ENCODE measurements around the gene ERN1. TPM values are rescaled to one million over a fixed set of nuclear protein-coding genes. Genes with fewer than 3 reads are reported as not detected.

The ERN1 gene
- total and polyA plus RNA-seq, 2 of the 8 experiments (the other 6 are each of a cell fraction or from before 2014, with no cell fraction given): 1.8 to 3.9 TPM

GRCh38 chr17:64001091-64001579, 128.8 kb downstream of the ERN1 start:
- no peak overlapping the region for H3K4ac ChIP-seq (replicated peaks; ENCODE audit: insufficient read length, low read depth, low read length)
- H3K4me1 ChIP-seq (replicated peaks in 1 of 4; ENCODE audit: control insufficient read depth in 3 of 4, insufficient read depth in 4 of 4, low read length in 3 of 4): peaks cover 3 to 17% (median 9%) of the 10 kb centered on the region in 4 experiments
- 91% methylated on average over 6 of the region's 7 CpGs; no CpG with 5 or more reads in 1 of the 2 experiments for WGBS, 2 experiments (ENCODE audit: extremely low coverage in 1 of 2, insufficient coverage in 1 of 2, insufficient read length in 1 of 2, insufficient replicate concordance in 2 of 2, low coverage in 1 of 2, low lambda C conversion rate in 2 of 2, missing lambda C conversion rate in 1 of 2)
- H4K5ac ChIP-seq (ENCODE audit: insufficient read length, low read depth, low read length): no peak overlapping the region
- H3K56ac ChIP-seq (replicated peaks; ENCODE audit: insufficient read length, low read depth, low read length): no peak overlapping the region
- H3K9ac ChIP-seq (replicated peaks in 1 of 4; ENCODE audit: extremely low read depth in 1 of 4, low read depth in 3 of 4, low read length in 3 of 4): no peak overlapping the region
- CTCF ChIA-PET (ENCODE audit: partially characterized antibody): interaction anchor here (0.7 to 2.1 kb wide), 8 partner anchors 11 to 89 kb away, joined by 3 to 9 read pairs (median 3); partner anchors contain the start of gene CSHL1
- H2BK20ac ChIP-seq (ENCODE audit: low read length): no peak overlapping the region
- H4K8ac ChIP-seq (ENCODE audit: extremely low read depth, insufficient read depth, low read length): no peak overlapping the region
- no peak overlapping the region for H4K91ac ChIP-seq (replicated peaks; ENCODE audit: insufficient read length, low read length)
- H3K9me3 ChIP-seq (ENCODE audit: insufficient read depth in 2 of 2, low read depth in 1 of 2, low read length in 1 of 2): no peaks in the 10 kb centered on the region
- no peaks in the 10 kb centered on the region for H3K79me2 ChIP-seq (ENCODE audit: control insufficient read depth in 1 of 2, insufficient read depth in 2 of 2, low read length in 2 of 2)
- H3K14ac ChIP-seq (ENCODE audit: insufficient read length): no peak overlapping the region
- TF ChIP-seq EGR1 (IDR thresholded peaks at IDR 0.05; ENCODE audit: borderline replicate concordance, low read depth, low read length) (no peak), ASH2L (IDR thresholded peaks at IDR 0.05; ENCODE audit: low read length) (no peak), SIN3A (conservative IDR thresholded peaks at IDR 0.05 in 1 of 2, IDR thresholded peaks at IDR 0.05 in 1 of 2; ENCODE audit: low read depth in 1 of 2, low read length in 2 of 2) (no peak), BCL11A (IDR thresholded peaks at IDR 0.05; ENCODE audit: low read depth in 2 of 2, low read length in 2 of 2) (no peak), SP1 (IDR thresholded peaks at IDR 0.05; ENCODE audit: low read depth, low read length) (no peak), CBX8 (IDR thresholded peaks at IDR 0.05; ENCODE audit: borderline replicate concordance, low read depth, low read length) (no peak), SP2 (IDR thresholded peaks at IDR 0.05; ENCODE audit: low read length) (no peak), CHD2 (IDR thresholded peaks at IDR 0.05; ENCODE audit: low read length) (no peak), POLR2AphosphoS5 (IDR thresholded peaks at IDR 0.05; ENCODE audit: low read depth, low read length) (no peak), TBP (IDR thresholded peaks at IDR 0.05; ENCODE audit: low read depth, low read length) (no peak), POU5F1 (IDR thresholded peaks at IDR 0.05; ENCODE audit: low read depth, low read length) (no peak), KDM1A (IDR thresholded peaks at IDR 0.05; ENCODE audit: borderline replicate concordance, low read length) (no peak), SIX5 (IDR thresholded peaks at IDR 0.05; ENCODE audit: low read depth, low read length) (no peak)
- H3K23ac ChIP-seq (ENCODE audit: insufficient read length): no peak overlapping the region
- H2BK12ac ChIP-seq (ENCODE audit: low read depth, low read length): no peak overlapping the region
- POLR2A ChIA-PET (ENCODE audit: partially characterized antibody): no interaction called here
- no peak overlapping the region for H3K27ac ChIP-seq (ENCODE audit: low read depth, low read length)
- no peak overlapping the region for H3K18ac ChIP-seq (ENCODE audit: extremely low read depth, low read length)
- H2BK15ac ChIP-seq (ENCODE audit: low read length): no peak overlapping the region
- H2AFZ ChIP-seq (ENCODE audit: low read length): no peak overlapping the region
- H2AK5ac ChIP-seq (ENCODE audit: low read depth, low read length): no peak overlapping the region
- FAIRE-seq (no peak), DNase-seq (ENCODE audit: low read depth in 1 of 2, low spot score in 2 of 2) (no peak)
- no peak overlapping the region for H3K4me3 ChIP-seq (ENCODE audit: extremely low read depth in 1 of 4, insufficient read depth in 2 of 4, low read depth in 3 of 4, low read length in 4 of 4)
- H2BK120ac ChIP-seq (replicated peaks; ENCODE audit: low read depth, low read length): no peak overlapping the region
- H3K79me1 ChIP-seq (ENCODE audit: low read depth, low read length): no peaks in the 10 kb centered on the region
- H3K36me3 ChIP-seq (ENCODE audit: control insufficient read depth in 2 of 4, insufficient read depth in 4 of 4, low read length in 3 of 4): no peaks in the 10 kb centered on the region
- peaks cover 0 to 5% of the 10 kb centered on the region in 2 experiments for H4K20me1 ChIP-seq (replicated peaks in 1 of 2; ENCODE audit: control insufficient read depth in 1 of 2, insufficient read depth in 2 of 2, low read length in 2 of 2)
- no peak overlapping the region for H3K4me2 ChIP-seq (ENCODE audit: insufficient read depth in 1 of 2, low read depth in 2 of 2, low read length in 2 of 2)
- peaks cover 0 to 28% (median 16%) of the 10 kb centered on the region in 4 experiments; a peak in 5 of 7 replicates for H3K27me3 ChIP-seq (replicated peaks in 1 of 4; ENCODE audit: control insufficient read depth in 3 of 4, extremely low read depth in 1 of 4, insufficient read depth in 3 of 4, low read length in 3 of 4)
- H2BK5ac ChIP-seq (ENCODE audit: low read depth, low read length): no peak overlapping the region
- H3K23me2 ChIP-seq (ENCODE audit: low read depth, low read length): peaks cover 12% of the 10 kb centered on the region; the same call in 1 of the 2 replicates
